Upper lobe of left lung (tissue), 4 donors: ENCODE data around the gene TMEM37.

Experiments
- CTCF ChIP-seq, 6 experiments: fragments of 450-650 bp in 4 of 6; fragments of 200-600 bp in 2 of 6; sonication (generic) in 2 of 6; IDR thresholded peaks; one replicate each; pipeline ENCODE4 v1.5.1; 2016 to 2019; ENCODE audit warnings: antibody characterized with exemption in 6 of 6
- POLR2A ChIP-seq, 4 donors: fragments of 450-650 bp; IDR thresholded peaks; one replicate each; pipeline ENCODE4 v1.5.1; 2016 to 2017; ENCODE audit warnings: antibody characterized with exemption in 4 of 4, mild to moderate bottlenecking in 2 of 4

GRCh38 chr2:119478188-119478977 lies 46.7 kb downstream of the TMEM37 start:
- TF ChIP-seq POLR2A (IDR thresholded peaks at IDR 0.05) (no peak), CTCF (IDR thresholded peaks at IDR 0.05) (no peak)
